ENCODE results near the gene SERPINA3. TPM values are rescaled to one million over a fixed set of nuclear protein-coding genes. Genes with fewer than 3 reads are reported as not detected.

Gene SERPINA3
- total and polyA plus RNA-seq, 3 donors from 2014 or later: 27.4 to 238 (median 28.2) TPM

- Histone ChIP-seq H3K36me3 (ENCODE audit: low read depth, missing control alignments) (no peaks in the 10 kb centered on the region), H3K9me3 (no peaks in the 10 kb centered on the region), H3K4me1 (peaks cover 36% of the 10 kb centered on the region), H3K27ac (no peak overlapping the region), H3K27me3 (no peaks in the 10 kb centered on the region), H3K4me3 (no peak overlapping the region)
- 89 to 94% methylated on average over 1 to 8 of the region's 8 CpGs for WGBS, 2 donors
- no peak for DNase-seq
- TF ChIP-seq POLR2A (IDR thresholded peaks at IDR 0.05): no peak
- TF ChIP-seq CTCF (IDR thresholded peaks at IDR 0.05): no peak
- intact Hi-C loops (cut with DNase I; ENCODE audit: low total_unique reads): no loop called here
These were observed 20.3 kb upstream of the SERPINA3 start for GRCh38 chr14:94591871-94592270.

- no peak overlapping the region for H3K27ac ChIP-seq
- H3K4me1 ChIP-seq: peaks cover 39% of the 10 kb centered on the region
- TF ChIP-seq CTCF (IDR thresholded peaks at IDR 0.05) (no peak), POLR2A (IDR thresholded peaks at IDR 0.05) (no peak)
- DNase-seq: no peak
- no peak overlapping the region for H3K4me3 ChIP-seq
- H3K36me3 ChIP-seq (ENCODE audit: low read depth, missing control alignments): no peaks in the 10 kb centered on the region
- no peaks in the 10 kb centered on the region for H3K27me3 ChIP-seq
- intact Hi-C loops (cut with DNase I; ENCODE audit: low total_unique reads): no loop called here
- no peaks in the 10 kb centered on the region for H3K9me3 ChIP-seq
These were observed 19.7 kb upstream of the SERPINA3 start for GRCh38 chr14:94592457-94592856.

- TF ChIP-seq CTCF (IDR thresholded peaks at IDR 0.05) (no peak), POLR2A (IDR thresholded peaks at IDR 0.05) (no peak)
- peak; percentile 52 for DNase-seq
- no peak overlapping the region for H3K4me3 ChIP-seq
- intact Hi-C loops (cut with DNase I; ENCODE audit: low total_unique reads): no loop called here
- H3K9me3 ChIP-seq: no peaks in the 10 kb centered on the region
- WGBS, 2 donors: 50 to 58% methylated on average over 3 of the region's 3 CpGs
- H3K4me1 ChIP-seq: peaks cover 39% of the 10 kb centered on the region
- H3K27me3 ChIP-seq: no peaks in the 10 kb centered on the region
- no peaks in the 10 kb centered on the region for H3K36me3 ChIP-seq (ENCODE audit: low read depth, missing control alignments)
- H3K27ac ChIP-seq: no peak overlapping the region
These were observed 18.8 kb upstream of the SERPINA3 start for GRCh38 chr14:94593376-94593748.

GRCh38 chr14:94593749-94594431 is 18.3 kb upstream of the SERPINA3 start:
- no peak for TF ChIP-seq CTCF (IDR thresholded peaks at IDR 0.05)
- no peak for TF ChIP-seq POLR2A (IDR thresholded peaks at IDR 0.05)
- no peak overlapping the region for H3K4me3 ChIP-seq
- H3K4me1 ChIP-seq: peaks cover 42% of the 10 kb centered on the region
- no peaks in the 10 kb centered on the region for H3K9me3 ChIP-seq
- intact Hi-C loops (cut with DNase I; ENCODE audit: low total_unique reads): no loop called here
- no peak for DNase-seq
- peak overlapping the region in 1 of 2 donors; percentile 28 for H3K27ac ChIP-seq
- no peaks in the 10 kb centered on the region for H3K36me3 ChIP-seq (ENCODE audit: low read depth, missing control alignments)
- WGBS, 2 donors: 79 to 80% methylated on average over 4 of the region's 4 CpGs
- no peaks in the 10 kb centered on the region for H3K27me3 ChIP-seq

DNA sequence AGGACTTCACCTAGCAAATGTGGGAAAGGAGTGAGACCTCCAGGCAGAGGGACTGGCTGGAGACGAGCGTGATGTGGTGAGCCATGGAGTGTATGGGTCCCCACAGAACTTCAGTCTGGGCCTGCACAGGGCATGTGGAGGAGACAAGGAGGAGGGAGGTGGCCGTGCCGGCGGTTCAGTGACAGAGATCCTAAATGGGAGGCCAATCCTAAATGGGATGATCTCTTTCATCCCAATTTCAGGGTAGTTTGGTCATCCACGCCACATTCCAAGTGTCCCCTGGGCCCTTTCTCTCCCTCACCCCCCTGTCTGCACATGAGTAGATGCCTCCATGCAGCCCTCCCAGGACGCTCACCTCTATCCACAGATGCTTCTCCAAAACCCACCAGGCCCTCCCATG is 17.8 kb upstream of the SERPINA3 start:
- Histone ChIP-seq H3K9me3 (no peaks in the 10 kb centered on the region), H3K4me3 (no peak overlapping the region), H3K36me3 (ENCODE audit: low read depth, missing control alignments) (no peaks in the 10 kb centered on the region), H3K27me3 (no peaks in the 10 kb centered on the region), H3K27ac (peak overlapping the region in 1 of 2 donors; percentile 28), H3K4me1 (peaks cover 47% of the 10 kb centered on the region)
- intact Hi-C loops (cut with DNase I; ENCODE audit: low total_unique reads): no loop called here
- 79 to 86% methylated on average over 7 of the region's 7 CpGs for WGBS, 2 donors
- DNase-seq: no peak
- TF ChIP-seq POLR2A (IDR thresholded peaks at IDR 0.05) (no peak), CTCF (IDR thresholded peaks at IDR 0.05) (no peak)

Data from testis (tissue), 3 donors.